ENCODE measurements around the gene HFM1.
A peak's percentile ranks its signal among the peaks of the same experiment; 100 is the strongest.
"Not testable (repeated sequence)": the region's sequence is repeated elsewhere in the genome, so short reads cannot be mapped to it uniquely, and the experiment has no call there.

HFM1 gene

GRCh38 chr1:91404151-91405012 lies at the start of gene HFM1:
Gene HFM1, minus strand, starts transcription at chr1:91404837. Its CDS starts 3,755 bp downstream, at chr1:91401082.
- Histone ChIP-seq H3K36me3 (ENCODE audit: control insufficient read depth in 5 of 5, insufficient read depth in 5 of 5, low read length in 5 of 5) (no peaks in the 10 kb centered on the region), H3K27me3 (ENCODE audit: control insufficient read depth in 5 of 5, insufficient read depth in 4 of 5, low read length in 5 of 5) (no peaks in the 10 kb centered on the region), H3K9me3 (ENCODE audit: control insufficient read depth in 5 of 5, low read length in 5 of 5) (no peaks in the 10 kb centered on the region), H3K27ac (ENCODE audit: low read depth, low read length) (peak within 1 kb of the TSS; percentile 77), H3K4me3 (ENCODE audit: low read depth in 1 of 5, low read length in 5 of 5) (peak within 1 kb of the TSS; percentile 67 to 76 (median 74)), H3K4me1 (ENCODE audit: control insufficient read depth in 5 of 5, insufficient read depth in 5 of 5, low read length in 5 of 5) (peaks cover 0 to 15% (median 8%) of the 10 kb centered on the region in 5 donors), H3K9ac (ENCODE audit: low read length in 5 of 5) (peak within 1 kb of the TSS; percentile 49 to 88 (median 84))

- no peaks in the 10 kb centered on the region for H3K36me3 ChIP-seq (ENCODE audit: control insufficient read depth in 5 of 5, insufficient read depth in 5 of 5, low read length in 5 of 5)
- no peaks in the 10 kb centered on the region for H3K9me3 ChIP-seq (ENCODE audit: control insufficient read depth in 5 of 5, low read length in 5 of 5)
- no peaks in the 10 kb centered on the region for H3K27me3 ChIP-seq (ENCODE audit: control insufficient read depth in 5 of 5, insufficient read depth in 4 of 5, low read length in 5 of 5)
- no peak overlapping the region for H3K9ac ChIP-seq (ENCODE audit: low read length in 5 of 5)
- H3K27ac ChIP-seq (ENCODE audit: low read depth, low read length), result no peak overlapping the region
- no peaks in the 10 kb centered on the region for H3K4me1 ChIP-seq (ENCODE audit: control insufficient read depth in 5 of 5, insufficient read depth in 5 of 5, low read length in 5 of 5)
- no peak overlapping the region for H3K4me3 ChIP-seq (ENCODE audit: low read depth in 1 of 5, low read length in 5 of 5)
Observed at GRCh38 chr1:91454136-91454535, 49.5 kb upstream of the HFM1 start.

GRCh38 chr1:91450260-91450659 lies 45.6 kb upstream of the HFM1 start:
- Histone ChIP-seq H3K36me3 (ENCODE audit: control insufficient read depth in 5 of 5, insufficient read depth in 5 of 5, low read length in 5 of 5) (no peaks in the 10 kb centered on the region), H3K4me1 (ENCODE audit: control insufficient read depth in 5 of 5, insufficient read depth in 5 of 5, low read length in 5 of 5) (no peaks in the 10 kb centered on the region), H3K4me3 (ENCODE audit: low read depth in 1 of 5, low read length in 5 of 5) (no peak overlapping the region)

GRCh38 chr1:91447782-91448181 lies 43.1 kb upstream of the HFM1 start:
- H3K9me3 ChIP-seq (ENCODE audit: control insufficient read depth in 5 of 5, low read length in 5 of 5); H3K4me3 ChIP-seq (ENCODE audit: low read depth in 1 of 5, low read length in 5 of 5); H3K36me3 ChIP-seq (ENCODE audit: control insufficient read depth in 5 of 5, insufficient read depth in 5 of 5, low read length in 5 of 5); H3K27ac ChIP-seq (ENCODE audit: low read depth, low read length); H3K9ac ChIP-seq (ENCODE audit: low read length in 5 of 5); H3K27me3 ChIP-seq (ENCODE audit: control insufficient read depth in 5 of 5, insufficient read depth in 4 of 5, low read length in 5 of 5); H3K4me1 ChIP-seq (ENCODE audit: control insufficient read depth in 5 of 5, insufficient read depth in 5 of 5, low read length in 5 of 5): not testable (repeated sequence)

More at GRCh38 chr1:91450260-91450659, 45.6 kb upstream of the HFM1 start:
- Histone ChIP-seq H3K9me3 (ENCODE audit: control insufficient read depth in 5 of 5, low read length in 5 of 5) (no peaks in the 10 kb centered on the region), H3K27ac (ENCODE audit: low read depth, low read length) (no peak overlapping the region), H3K9ac (ENCODE audit: low read length in 5 of 5) (no peak overlapping the region), H3K27me3 (ENCODE audit: control insufficient read depth in 5 of 5, insufficient read depth in 4 of 5, low read length in 5 of 5) (no peaks in the 10 kb centered on the region)

GRCh38 chr1:91441980-91442379 lies 37.3 kb upstream of the HFM1 start:
- not testable (repeated sequence) for H3K27ac ChIP-seq (ENCODE audit: low read depth, low read length); H3K9me3 ChIP-seq (ENCODE audit: control insufficient read depth in 5 of 5, low read length in 5 of 5); H3K9ac ChIP-seq (ENCODE audit: low read length in 5 of 5); H3K4me3 ChIP-seq (ENCODE audit: low read depth in 1 of 5, low read length in 5 of 5); H3K27me3 ChIP-seq (ENCODE audit: control insufficient read depth in 5 of 5, insufficient read depth in 4 of 5, low read length in 5 of 5); H3K4me1 ChIP-seq (ENCODE audit: control insufficient read depth in 5 of 5, insufficient read depth in 5 of 5, low read length in 5 of 5); H3K36me3 ChIP-seq (ENCODE audit: control insufficient read depth in 5 of 5, insufficient read depth in 5 of 5, low read length in 5 of 5)

GRCh38 chr1:91440847-91441246 lies 36.2 kb upstream of the HFM1 start:
- no peak overlapping the region for H3K27ac ChIP-seq (ENCODE audit: low read depth, low read length)
- no peak overlapping the region for H3K4me3 ChIP-seq (ENCODE audit: low read depth in 1 of 5, low read length in 5 of 5)
- no peaks in the 10 kb centered on the region for H3K36me3 ChIP-seq (ENCODE audit: control insufficient read depth in 5 of 5, insufficient read depth in 5 of 5, low read length in 5 of 5)
- H3K9ac ChIP-seq (ENCODE audit: low read length in 5 of 5), result no peak overlapping the region
- peaks cover 0 to 3% (median 0%) of the 10 kb centered on the region in 5 donors for H3K9me3 ChIP-seq (ENCODE audit: control insufficient read depth in 5 of 5, low read length in 5 of 5)
- no peaks in the 10 kb centered on the region for H3K27me3 ChIP-seq (ENCODE audit: control insufficient read depth in 5 of 5, insufficient read depth in 4 of 5, low read length in 5 of 5)
- H3K4me1 ChIP-seq (ENCODE audit: control insufficient read depth in 5 of 5, insufficient read depth in 5 of 5, low read length in 5 of 5), result no peaks in the 10 kb centered on the region

- no peak overlapping the region for H3K9ac ChIP-seq (ENCODE audit: low read length in 5 of 5)
- H3K36me3 ChIP-seq (ENCODE audit: control insufficient read depth in 5 of 5, insufficient read depth in 5 of 5, low read length in 5 of 5), result no peaks in the 10 kb centered on the region
- H3K4me1 ChIP-seq (ENCODE audit: control insufficient read depth in 5 of 5, insufficient read depth in 5 of 5, low read length in 5 of 5), result no peaks in the 10 kb centered on the region
- no peak overlapping the region for H3K4me3 ChIP-seq (ENCODE audit: low read depth in 1 of 5, low read length in 5 of 5)
- peaks cover 0 to 3% (median 0%) of the 10 kb centered on the region in 5 donors for H3K9me3 ChIP-seq (ENCODE audit: control insufficient read depth in 5 of 5, low read length in 5 of 5)
- H3K27ac ChIP-seq (ENCODE audit: low read depth, low read length), result no peak overlapping the region
- no peaks in the 10 kb centered on the region for H3K27me3 ChIP-seq (ENCODE audit: control insufficient read depth in 5 of 5, insufficient read depth in 4 of 5, low read length in 5 of 5)
Observed at GRCh38 chr1:91439016-91439415, 34.4 kb upstream of the HFM1 start.

- no peak overlapping the region for H3K9ac ChIP-seq (ENCODE audit: low read length in 5 of 5)
- no peaks in the 10 kb centered on the region for H3K4me1 ChIP-seq (ENCODE audit: control insufficient read depth in 5 of 5, insufficient read depth in 5 of 5, low read length in 5 of 5)
- no peaks in the 10 kb centered on the region for H3K36me3 ChIP-seq (ENCODE audit: control insufficient read depth in 5 of 5, insufficient read depth in 5 of 5, low read length in 5 of 5)
- H3K4me3 ChIP-seq (ENCODE audit: low read depth in 1 of 5, low read length in 5 of 5), result no peak overlapping the region
- H3K9me3 ChIP-seq (ENCODE audit: control insufficient read depth in 5 of 5, low read length in 5 of 5), result no peaks in the 10 kb centered on the region
- no peak overlapping the region for H3K27ac ChIP-seq (ENCODE audit: low read depth, low read length)
- H3K27me3 ChIP-seq (ENCODE audit: control insufficient read depth in 5 of 5, insufficient read depth in 4 of 5, low read length in 5 of 5), result peaks cover 0 to 6% (median 0%) of the 10 kb centered on the region in 5 donors
Observed at GRCh38 chr1:91428182-91428798, 23.7 kb upstream of the HFM1 start.

- Histone ChIP-seq H3K4me1 (ENCODE audit: control insufficient read depth in 5 of 5, insufficient read depth in 5 of 5, low read length in 5 of 5) (no peaks in the 10 kb centered on the region), H3K27me3 (ENCODE audit: control insufficient read depth in 5 of 5, insufficient read depth in 4 of 5, low read length in 5 of 5) (peaks cover 0 to 6% (median 0%) of the 10 kb centered on the region in 5 donors), H3K4me3 (ENCODE audit: low read depth in 1 of 5, low read length in 5 of 5) (no peak overlapping the region), H3K9me3 (ENCODE audit: control insufficient read depth in 5 of 5, low read length in 5 of 5) (no peaks in the 10 kb centered on the region), H3K9ac (ENCODE audit: low read length in 5 of 5) (no peak overlapping the region), H3K27ac (ENCODE audit: low read depth, low read length) (no peak overlapping the region), H3K36me3 (ENCODE audit: control insufficient read depth in 5 of 5, insufficient read depth in 5 of 5, low read length in 5 of 5) (no peaks in the 10 kb centered on the region)
Observed at GRCh38 chr1:91427741-91428140, 23.1 kb upstream of the HFM1 start.

- H3K27me3 ChIP-seq (ENCODE audit: control insufficient read depth in 5 of 5, insufficient read depth in 4 of 5, low read length in 5 of 5); H3K4me3 ChIP-seq (ENCODE audit: low read depth in 1 of 5, low read length in 5 of 5); H3K27ac ChIP-seq (ENCODE audit: low read depth, low read length); H3K9ac ChIP-seq (ENCODE audit: low read length in 5 of 5); H3K9me3 ChIP-seq (ENCODE audit: control insufficient read depth in 5 of 5, low read length in 5 of 5); H3K36me3 ChIP-seq (ENCODE audit: control insufficient read depth in 5 of 5, insufficient read depth in 5 of 5, low read length in 5 of 5); H3K4me1 ChIP-seq (ENCODE audit: control insufficient read depth in 5 of 5, insufficient read depth in 5 of 5, low read length in 5 of 5): not testable (repeated sequence)
Observed at GRCh38 chr1:91422523-91422922, 17.9 kb upstream of the HFM1 start.
